HG03108 (cell line): Measurements from ENCODE around the gene TRAF3IP1.

Source experiments
- ATAC-seq: cut with Tn5 transposase; IDR thresholded peaks from one replicate; pipeline ENCODE4 v1.9.1; 2021; ENCODE audit warnings: moderate library complexity; ENCODE audit not compliant: unreplicated experiment

The TRAF3IP1 gene

DNA sequence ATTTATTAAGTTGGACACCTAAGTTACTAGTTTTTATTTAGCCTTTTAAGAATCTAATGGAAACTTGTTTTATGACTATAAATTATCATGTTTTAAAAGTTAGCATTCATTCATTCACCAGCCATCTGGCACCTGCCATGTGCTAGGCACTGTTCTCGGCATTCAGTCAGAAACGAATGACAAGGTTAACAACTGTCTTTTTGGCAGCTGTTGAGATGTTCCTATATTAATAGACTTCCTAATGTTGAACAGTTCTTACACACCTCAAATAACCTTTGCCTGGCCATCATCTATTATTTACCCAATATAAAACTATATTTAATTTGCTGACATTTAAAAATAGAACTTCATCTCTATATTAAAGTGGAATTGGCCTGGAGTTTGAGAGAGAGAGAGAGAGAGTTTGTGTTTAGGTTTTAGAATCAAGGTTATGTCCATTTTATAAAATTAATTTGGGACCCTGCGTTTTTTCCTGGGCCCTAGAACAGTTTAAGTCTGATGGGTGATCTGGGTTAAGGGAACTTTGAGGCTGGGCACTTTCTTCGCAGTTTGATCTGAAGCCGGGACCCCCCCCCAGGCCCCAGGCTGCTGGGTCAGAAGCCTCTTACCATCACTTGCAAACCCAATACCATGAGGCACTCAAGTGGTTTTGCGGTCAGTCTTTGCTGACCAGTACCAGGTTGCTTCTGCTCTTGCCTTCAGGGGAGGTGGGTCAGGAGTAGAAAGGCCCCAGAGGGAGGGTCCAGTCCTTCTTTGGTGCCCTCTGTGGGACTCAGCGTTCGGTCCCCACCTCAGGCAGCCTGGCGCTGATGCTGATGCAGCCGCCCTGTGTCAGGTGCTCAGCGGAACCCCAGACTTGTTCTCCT lies 58.1 kb downstream of the TRAF3IP1 start:
- no peak for ATAC-seq

DNA sequence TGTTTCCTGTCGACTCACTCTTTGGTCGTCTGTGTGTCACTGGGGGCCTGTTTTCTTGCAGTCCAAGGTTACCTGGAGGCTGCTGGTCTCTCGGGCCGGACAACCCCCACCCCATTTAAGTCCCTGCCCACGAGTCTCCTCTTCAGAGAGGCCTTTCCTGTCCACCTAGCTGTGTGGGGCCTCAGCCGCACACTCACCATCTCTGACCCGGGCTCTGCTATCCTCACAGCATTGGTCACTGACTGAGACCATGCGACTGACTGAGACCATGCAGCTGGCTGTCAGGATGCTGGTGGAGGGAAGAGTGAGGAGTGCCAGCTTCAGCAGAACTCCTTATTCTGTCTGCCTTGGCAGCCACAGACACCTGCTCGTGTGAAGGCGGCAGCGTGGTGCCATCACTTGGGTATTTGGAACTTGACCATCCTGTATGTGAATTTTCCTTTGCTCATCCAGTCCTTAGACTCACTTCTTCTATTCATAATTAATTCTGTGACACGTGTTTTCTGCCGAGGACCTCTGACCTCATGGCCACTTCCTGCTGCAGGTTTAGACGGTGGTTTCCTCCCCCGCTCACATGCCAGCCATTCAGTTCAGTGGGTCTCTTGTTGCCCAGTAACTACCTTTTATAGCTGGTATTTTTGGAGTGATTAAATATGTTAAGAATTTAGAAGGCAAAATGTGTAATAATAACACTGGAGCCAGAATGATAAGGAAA lies 58.9 kb downstream of the TRAF3IP1 start:
- no peak for ATAC-seq

DNA sequence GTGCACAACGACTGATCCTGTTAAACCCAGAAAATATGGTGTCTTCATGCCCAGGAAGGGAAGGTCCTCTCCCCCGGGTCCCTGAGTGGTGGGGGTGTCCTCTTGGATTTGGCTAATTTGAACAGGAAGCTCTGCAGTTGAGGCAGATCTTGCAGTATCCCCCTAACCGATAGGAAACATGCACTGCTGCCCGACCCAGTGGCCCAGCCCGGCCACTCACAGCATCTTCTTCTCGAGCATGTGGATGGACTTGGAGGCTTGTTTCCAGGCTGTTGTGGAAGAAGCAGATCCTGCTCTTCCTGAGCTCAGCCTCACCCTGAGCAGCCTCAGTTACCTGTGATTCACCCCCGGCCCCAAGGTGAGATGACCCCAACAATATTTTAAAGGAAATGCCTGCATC lies 60.0 kb downstream of the TRAF3IP1 start:
- ATAC-seq = no peak

DNA sequence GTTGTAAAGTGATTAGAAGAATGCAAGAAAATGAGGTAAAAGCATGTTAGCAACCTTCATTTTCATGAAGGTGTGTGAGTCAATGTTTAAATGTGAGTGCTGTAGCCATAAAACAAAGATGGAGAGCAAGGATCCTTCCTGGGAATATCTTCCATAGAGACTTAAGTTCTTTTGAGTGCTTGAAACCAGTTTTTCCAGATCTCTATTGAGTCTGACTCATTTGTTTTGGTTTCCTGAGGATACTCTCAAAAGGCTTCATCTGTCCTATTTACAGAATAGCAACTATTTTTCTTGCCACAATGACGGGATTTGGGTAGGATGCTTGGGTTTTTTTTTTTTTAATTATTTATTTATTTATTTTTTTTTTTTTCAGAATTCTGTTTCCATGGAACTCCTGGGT lies 60.5 kb downstream of the TRAF3IP1 start:
- no peak for ATAC-seq

DNA sequence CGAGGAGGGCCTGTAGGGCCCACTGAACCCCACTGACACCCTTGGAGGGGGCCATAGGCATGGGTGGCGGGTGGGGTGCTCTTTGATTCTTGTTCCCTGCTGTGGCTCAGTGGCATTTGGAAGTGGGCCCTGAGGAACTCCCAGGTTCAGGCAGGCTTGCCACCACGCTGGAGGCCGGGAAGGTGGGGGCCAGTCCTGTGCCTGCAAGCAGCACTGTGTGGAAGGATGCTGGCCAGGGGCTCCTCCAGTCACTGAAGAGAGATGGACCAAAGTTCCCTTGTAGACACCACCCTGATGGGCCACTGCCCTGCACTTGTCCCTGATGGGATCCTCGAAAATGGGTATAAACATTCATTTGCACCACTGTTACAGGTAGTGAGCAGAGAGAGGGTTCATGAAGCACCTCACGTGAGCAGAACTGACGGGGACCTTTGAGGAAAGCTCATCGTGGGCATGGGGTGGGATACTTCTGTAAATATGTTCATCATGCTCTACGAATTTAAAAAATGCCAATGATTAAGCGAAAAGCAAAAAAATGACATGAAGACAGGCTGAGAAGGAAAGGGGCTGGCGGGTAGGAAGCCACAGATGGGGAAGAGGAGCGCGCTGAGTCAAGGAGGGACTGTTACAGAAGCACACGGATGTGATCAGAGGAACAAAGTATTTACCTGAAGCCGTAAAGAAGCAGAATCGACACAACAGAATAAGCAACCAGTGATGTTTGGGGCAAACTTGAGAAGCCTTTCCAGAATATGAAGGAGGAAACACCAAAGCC lies 61.2 kb downstream of the TRAF3IP1 start:
- no peak for ATAC-seq

DNA sequence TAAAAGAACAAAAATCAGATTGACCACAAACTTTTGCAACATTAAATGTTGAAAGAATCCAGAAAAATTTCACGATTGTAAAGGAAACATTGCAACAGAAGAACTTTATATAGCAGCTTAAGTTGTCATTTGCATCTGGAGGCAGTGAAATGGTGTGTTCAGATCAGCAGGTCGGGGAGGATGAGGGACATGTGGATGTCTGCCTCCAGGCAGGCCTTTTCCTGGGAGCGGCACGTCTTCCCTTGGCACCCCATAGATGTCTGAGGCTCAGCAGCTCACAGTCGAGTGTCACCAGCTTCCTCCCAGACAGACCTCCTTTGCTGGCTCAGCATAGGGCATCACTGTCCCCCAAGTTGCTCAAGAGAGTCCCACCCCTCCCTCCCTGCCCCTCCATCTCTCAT lies 62.1 kb downstream of the TRAF3IP1 start:
- no peak for ATAC-seq

DNA sequence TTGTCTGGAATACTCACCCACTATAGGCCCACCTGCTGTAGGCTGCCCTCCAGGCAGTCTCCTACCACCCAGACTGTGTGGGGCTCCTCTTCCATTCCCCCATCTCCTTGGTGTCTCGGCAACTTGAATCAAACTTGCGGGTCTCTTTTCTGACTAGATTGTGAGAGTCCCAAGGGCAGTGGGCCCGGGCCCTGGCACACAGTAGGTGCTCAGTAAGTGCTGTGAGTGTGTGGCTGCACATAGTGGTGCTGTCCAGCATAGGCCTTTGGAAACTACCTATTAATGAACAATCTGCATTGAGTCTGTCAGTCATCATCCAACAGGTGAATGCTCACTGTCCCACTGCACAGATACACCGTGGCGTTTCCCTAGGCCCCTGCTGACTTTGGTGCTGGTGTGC lies 62.8 kb downstream of the TRAF3IP1 start:
- ATAC-seq = no peak

DNA sequence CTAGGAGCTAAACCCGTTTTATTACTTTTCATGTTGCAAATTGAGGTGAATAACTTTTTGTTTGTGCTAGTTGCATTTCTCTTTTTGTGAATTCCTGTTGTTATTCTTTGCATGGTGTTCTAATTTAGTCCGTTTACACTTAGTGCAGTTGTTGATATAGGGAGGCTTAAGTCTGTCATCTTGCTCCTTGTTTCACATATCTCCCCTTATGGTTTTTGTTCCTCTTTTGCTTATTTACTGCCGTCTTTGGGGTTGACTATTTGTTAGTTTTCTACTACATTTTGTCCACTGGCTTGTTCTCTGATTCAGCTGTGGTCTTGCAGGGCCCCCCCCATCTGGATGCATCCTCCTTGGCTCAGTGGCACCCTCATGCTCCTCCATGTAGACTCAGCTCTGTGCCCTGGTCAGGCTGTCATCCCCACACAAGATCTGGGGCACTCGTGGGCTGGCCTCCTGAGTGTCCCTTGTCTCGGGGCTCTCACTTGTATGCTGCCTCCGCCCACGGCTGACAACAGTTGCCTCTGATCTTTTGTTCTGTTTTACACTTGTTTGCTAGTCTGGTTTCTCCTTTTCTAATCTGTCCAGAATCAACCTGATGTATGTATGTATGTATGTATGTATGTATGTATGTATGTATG lies 63.5 kb downstream of the TRAF3IP1 start:
- ATAC-seq = no peak

DNA sequence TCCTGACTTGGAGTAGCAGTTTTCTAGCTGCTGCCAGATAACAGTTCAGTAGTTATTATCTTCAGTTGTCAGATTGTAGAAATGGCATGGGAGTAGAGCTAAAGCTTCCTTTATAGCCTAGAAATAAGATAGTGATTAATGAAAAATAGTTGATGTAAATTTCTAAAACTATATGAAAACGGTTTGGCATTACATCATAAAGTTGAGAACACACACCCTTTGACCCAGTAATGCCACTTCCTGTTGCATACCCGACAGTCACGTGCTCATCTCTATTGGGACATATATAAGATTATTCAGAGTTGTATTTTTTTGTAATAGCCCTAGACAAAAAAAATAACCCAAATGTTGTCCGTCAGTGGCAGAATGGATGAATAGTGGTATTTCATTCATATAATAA lies 67.0 kb downstream of the TRAF3IP1 start:
- ATAC-seq = no peak

DNA sequence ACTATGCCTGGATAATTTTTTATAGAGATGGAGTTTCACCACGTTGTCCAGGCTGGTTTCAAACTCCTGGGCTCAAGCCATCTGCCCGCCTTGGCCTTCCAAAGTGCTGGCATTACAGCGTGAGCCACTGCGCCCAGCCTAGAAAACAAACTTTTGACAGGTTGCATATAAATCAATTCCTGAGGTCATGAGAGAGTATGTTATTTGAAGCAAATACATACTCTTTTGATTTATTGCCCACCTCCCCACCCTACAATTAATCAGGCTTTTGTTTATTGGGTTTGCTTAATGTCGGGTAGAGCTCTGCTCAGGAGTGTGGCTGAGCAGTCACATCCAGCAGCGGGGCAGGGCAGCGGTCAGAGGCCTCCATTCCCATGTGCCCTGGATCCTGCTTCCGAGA lies 68.5 kb downstream of the TRAF3IP1 start:
- ATAC-seq = no peak

DNA sequence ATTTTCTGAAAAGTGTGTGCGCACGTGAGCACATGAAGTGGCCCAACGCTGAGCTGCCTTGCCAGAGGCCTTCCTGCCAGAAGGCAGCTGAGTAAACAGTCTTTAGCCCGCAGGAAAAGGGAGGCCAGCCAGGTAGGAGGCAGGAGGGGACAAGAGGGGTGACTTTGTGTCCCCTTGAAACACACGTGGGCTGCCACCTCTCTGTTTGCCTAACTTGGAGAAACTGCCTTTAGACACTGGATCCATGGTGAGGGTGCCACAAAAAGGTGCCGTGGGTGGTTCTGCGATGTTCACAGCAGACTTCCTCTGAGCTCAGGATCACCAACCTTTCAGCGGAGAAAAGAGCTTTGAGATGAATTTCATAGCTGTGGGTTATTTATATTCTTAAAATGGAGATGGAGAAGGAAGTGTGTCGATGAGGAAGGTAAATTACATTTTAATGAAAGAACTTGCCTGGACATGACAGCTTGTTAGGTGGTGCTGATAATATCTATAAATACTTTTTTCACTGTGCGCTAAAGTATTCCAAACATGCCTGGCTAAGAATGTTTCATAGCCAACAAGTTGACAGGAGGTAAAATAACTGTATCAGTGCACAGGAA lies 69.8 kb downstream of the TRAF3IP1 start:
- no peak for ATAC-seq

DNA sequence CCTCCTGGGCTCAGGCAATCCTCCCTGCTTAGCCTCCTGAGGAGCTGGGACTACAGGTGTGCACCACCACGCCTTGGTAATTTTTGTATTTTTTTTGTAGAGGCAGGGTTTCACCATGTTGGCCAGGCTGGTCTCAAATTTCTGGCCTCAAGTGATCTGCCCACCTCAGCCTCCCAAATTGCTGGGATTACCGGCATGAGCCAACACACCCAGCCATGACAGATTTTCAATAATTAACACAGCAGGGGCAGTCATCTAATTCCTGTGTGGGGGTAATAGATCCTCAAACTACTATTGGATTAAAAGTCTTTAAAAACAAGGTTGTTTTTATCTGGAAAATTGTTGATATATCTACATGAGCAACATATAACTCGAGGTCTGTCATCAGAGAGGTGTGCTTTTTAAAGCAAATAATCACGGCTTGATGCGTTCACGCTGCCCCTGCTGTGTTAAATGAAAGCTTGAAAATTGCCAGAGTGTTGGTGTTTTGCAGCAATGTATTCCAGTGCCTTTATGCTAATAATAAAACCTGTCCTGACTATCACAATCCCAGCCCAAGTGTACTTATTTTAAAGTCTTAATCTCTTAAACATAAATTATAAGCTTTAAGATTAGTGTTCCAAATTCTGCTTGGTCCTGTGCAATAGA lies 70.8 kb downstream of the TRAF3IP1 start:
- no peak for ATAC-seq

DNA sequence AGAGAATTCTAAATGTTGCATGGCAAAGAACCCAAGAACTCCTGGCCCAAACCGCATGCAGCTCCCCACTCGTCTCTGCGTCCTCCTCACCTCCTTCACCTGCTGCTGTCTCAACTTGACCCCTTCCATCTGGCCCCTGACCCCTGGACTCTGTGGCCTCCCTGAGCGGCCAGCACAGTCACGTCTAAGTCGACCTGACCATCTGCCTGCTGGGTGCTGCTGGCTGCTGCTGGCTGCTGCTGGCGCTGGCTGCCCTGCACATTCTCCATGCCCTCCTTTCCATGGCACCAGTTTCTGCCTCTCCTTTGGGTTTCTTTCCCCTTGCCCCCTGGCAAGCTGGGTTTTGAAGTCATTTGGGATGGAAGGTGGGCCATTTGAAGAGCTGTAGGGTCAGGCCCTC lies 76.3 kb downstream of the TRAF3IP1 start:
- ATAC-seq = no peak

DNA sequence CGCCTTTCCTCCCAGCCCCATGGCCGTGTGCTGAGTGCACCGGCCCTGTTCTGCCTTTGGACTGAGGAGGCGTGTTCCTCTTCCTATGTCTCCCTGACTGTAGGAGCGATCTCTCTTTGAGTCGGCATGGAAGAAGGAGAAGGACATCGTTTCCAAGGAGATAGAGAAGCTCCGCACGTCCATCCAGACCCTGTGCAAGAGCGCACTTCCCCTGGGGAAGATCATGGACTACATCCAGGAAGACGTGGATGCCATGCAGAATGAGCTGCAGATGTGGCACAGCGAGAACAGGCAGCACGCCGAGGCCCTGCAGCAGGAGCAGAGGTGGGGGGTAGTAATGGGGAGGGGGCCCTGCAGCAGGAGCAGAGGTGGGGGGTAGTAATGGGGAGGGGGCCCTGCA lies 77.0 kb downstream of the TRAF3IP1 start:
- ATAC-seq = no peak

DNA sequence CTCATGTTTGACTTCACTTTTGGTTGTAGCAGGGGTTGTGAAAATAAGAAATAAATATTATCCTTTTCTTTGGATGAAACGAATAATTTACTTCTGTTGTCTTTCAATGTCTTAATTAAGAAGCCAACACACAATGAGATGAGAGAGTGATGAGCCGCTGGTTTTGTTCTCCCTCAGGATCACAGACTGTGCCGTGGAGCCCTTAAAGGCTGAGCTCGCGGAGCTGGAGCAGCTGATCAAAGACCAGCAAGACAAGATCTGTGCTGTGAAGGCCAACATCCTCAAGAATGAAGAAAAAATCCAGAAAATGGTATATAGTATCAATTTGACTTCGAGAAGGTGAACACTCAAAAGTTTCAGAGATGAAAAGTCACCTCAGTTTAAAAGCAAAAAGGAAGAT lies 78.3 kb downstream of the TRAF3IP1 start:
- ATAC-seq = no peak

DNA sequence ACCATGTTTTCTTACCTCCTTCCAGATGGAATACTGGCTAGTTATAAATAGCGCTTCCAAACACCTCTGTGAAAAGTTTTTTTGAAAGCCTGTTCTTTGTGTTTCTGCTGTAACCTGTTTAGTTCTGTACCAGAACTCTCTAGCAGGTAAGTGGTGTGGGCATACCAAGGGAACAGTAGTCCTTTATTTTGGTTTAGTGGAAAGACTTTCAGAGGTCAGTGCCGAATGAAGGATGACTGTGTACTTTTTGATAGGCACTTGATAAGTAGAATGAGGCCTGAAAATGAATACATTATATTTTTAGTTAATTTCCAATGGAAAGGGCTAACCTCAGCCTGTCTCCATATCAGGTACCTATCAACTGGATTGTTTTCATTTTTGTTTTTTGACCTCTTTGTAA lies 78.8 kb downstream of the TRAF3IP1 start:
- ATAC-seq = no peak

DNA sequence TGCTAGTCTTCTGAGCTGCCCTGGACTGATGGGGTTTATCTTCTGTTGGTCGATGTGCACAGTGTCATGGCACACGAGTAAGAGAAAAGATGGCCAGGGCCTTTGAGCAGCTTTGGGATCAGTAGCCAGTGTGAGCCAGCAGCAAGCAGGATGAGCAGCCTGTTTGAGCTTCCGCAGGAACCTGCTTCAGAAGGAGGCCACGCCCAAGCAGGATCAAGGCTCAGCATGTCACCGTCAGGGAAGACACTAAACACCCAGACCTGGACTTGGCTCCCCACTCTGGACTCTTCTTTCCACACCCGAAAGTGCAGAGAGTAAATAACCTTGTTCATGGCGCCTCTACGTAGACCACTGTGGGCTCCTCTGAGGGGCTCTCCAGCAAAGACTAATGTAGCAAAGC lies 81.2 kb downstream of the TRAF3IP1 start:
- no peak for ATAC-seq

DNA sequence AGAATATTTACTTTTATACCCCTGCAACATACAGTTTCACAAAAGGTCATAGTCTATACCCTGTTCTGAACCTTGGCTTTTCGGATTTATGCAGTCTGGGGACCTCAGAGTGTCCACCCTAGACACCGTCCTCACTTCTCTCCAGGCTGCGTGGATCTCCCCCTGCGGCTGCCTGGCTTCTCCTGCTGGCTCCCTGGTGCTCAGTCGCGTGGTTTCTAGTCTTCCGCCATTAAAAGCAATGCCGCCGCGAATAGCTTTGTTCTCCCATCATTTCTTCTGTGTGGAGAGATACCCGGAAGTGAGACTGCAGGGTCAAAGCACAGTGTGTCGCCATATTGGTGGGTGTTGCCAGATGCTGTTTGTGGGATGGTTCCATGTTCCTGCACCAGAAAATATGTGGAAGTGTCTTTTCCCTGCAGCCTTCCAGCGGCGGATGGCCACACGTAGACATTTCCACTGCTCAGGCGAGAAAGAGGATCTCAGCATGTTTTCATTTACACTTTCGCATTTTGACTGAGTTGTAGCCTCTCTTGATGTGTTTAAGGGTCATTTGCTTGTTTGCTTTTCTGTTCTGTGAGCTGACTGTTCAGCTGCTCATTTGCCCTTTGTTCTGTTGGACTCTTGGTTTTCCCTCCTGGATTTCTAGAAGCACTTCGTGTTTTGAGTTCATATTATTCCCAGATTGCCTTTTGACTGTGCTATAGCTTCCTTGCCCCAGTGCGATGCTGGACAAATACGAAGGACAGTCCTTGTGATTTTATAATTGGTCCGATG lies 83.5 kb downstream of the TRAF3IP1 start:
- ATAC-seq = no peak

DNA sequence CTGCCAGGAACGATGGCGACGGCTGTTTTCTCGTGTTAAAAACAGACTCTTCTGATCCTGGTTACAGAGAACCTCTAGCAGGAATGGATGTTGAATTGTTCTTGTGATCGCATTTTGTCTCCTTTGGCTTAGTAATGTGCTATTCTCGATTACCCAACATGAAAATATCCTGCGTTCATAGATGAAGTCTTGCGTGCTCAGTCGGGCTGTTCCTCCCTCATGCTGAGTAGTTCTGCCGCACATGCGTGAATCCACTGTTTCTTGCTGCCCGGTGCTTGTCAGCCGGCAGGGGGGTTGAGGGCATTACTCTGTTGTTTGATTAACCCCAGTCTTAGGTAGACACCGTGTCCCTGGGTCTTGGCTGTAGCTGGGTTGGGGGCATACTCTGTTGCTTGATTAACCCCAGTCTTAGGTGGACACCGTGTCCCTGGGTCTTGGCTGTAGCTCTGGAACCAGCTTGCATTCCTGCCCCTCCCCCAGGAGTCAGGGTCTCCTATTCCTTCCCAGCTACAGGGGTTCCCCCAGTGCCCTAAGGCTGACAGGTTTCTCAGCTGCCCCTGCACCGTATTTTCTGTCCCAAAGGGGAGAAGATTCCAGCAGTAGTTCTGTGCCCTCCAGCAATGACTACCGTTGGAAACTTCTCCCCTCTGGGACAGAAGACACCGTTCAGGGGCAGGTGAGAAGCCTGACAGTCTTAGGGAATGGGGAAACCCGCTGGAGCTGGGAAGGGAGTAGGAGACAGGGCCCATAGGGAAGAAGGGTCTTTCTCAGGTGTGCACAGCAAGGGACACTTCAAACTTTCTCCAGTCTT lies 84.3 kb downstream of the TRAF3IP1 start:
- no peak for ATAC-seq
